ENCODE results near the gene PARL.

DNA sequence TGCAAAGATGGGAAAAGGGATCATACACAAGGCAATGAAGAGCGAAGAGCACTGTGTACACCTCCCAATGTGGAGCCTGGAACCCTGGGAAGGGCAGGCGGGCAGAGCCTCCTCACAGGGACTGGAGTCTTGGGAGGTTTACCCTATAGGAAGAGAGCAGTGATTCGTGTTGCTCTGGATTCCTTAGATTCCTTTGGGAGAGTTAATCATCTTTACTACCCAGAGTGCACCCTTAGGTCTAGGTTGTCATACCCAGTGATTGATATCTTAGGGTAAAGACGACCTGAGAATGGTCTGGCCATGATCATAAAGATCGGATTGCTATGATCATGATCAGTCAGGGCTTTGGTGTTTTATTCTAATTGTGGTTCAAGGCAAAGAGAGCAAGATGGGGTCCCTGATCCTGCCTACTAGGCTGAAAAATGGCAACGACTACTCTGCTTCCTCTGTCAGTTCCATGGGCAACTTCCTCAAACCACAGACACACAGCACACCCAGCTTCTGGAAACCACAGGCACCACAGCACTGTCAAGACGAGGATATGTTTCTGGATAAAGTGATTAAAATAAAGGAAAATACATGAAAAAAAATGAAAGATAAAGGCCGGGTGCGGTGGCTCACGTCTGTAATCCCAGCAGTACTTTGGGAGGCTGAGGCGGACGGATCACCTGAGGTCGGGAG is 38.9 kb downstream of the PARL start:
- TF ChIP-seq, protein P1, sequence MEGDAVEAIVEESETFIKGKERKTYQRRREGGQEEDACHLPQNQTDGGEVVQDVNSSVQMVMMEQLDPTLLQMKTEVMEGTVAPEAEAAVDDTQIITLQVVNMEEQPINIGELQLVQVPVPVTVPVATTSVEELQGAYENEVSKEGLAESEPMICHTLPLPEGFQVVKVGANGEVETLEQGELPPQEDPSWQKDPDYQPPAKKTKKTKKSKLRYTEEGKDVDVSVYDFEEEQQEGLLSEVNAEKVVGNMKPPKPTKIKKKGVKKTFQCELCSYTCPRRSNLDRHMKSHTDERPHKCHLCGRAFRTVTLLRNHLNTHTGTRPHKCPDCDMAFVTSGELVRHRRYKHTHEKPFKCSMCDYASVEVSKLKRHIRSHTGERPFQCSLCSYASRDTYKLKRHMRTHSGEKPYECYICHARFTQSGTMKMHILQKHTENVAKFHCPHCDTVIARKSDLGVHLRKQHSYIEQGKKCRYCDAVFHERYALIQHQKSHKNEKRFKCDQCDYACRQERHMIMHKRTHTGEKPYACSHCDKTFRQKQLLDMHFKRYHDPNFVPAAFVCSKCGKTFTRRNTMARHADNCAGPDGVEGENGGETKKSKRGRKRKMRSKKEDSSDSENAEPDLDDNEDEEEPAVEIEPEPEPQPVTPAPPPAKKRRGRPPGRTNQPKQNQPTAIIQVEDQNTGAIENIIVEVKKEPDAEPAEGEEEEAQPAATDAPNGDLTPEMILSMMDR (conservative IDR thresholded peaks at IDR 0.05; ENCODE audit: low read length), result no peak
- TF ChIP-seq EZH2phosphoT487 (IDR thresholded peaks at IDR 0.05; ENCODE audit: borderline replicate concordance), result no peak
